Fibroblast of lung (primary cell): ENCODE results near the gene DCAF5. TPM values are rescaled to one million over a fixed set of nuclear protein-coding genes. Genes with fewer than 3 reads are reported as not detected.

Experiments
- DNase-seq, 2 donors: peaks; one replicate each; pipeline versions ENCODE4 v3.0.0 to v3.0.0-alpha.2; 2010; ENCODE audit warnings: low read depth in 2 of 2
- H2AFZ ChIP-seq: 2 replicates; pipeline ENCODE4 v1.5.1; 2012; ENCODE audit warnings: low read length, control low read depth, inconsistent platforms
- H3K27ac ChIP-seq: 2 replicates; pipeline ENCODE4 v1.5.1; 2011; ENCODE audit warnings: low read length, control low read depth; ENCODE audit not compliant: insufficient read depth
- H3K27me3 ChIP-seq: 2 replicates; pipeline ENCODE4 v1.5.1; 2011; ENCODE audit warnings: mild to moderate bottlenecking, low read length; ENCODE audit not compliant: control insufficient read depth, insufficient read depth
- H3K36me3 ChIP-seq: 2 replicates; pipeline ENCODE4 v1.5.1; 2011; ENCODE audit warnings: low read length; ENCODE audit not compliant: control insufficient read depth, insufficient read depth
- H3K4me1 ChIP-seq: 2 replicates; pipeline ENCODE4 v1.5.1; 2011; ENCODE audit warnings: low read length; ENCODE audit not compliant: control insufficient read depth, insufficient read depth; ENCODE audit errors: extremely low read depth
- H3K4me2 ChIP-seq: 2 replicates; pipeline ENCODE4 v1.5.1; 2011; ENCODE audit warnings: low read length, control low read depth; ENCODE audit not compliant: insufficient read depth; ENCODE audit errors: extremely low read depth
- H3K4me3 ChIP-seq, 4 experiments: fragments of 200-600 bp in 1 of 4; sonication (generic) in 1 of 4; replicated peaks in 1 of 4; 2 replicates each; pipeline ENCODE4 v1.5.1; 2011 to 2016; ENCODE audit warnings: low read length in 4 of 4, low read depth in 3 of 4, mild to moderate bottlenecking in 3 of 4, control low read depth in 2 of 4, inconsistent platforms in 1 of 4, mixed read lengths in 1 of 4; ENCODE audit not compliant: insufficient read depth in 1 of 4; ENCODE audit errors: control extremely low read depth in 1 of 4
- H3K79me2 ChIP-seq: 2 replicates; pipeline ENCODE4 v1.5.1; 2012; ENCODE audit warnings: mild to moderate bottlenecking, low read length, inconsistent platforms; ENCODE audit not compliant: control insufficient read depth, insufficient read depth
- H3K9ac ChIP-seq: 2 replicates; pipeline ENCODE4 v1.5.1; 2011; ENCODE audit warnings: mild to moderate bottlenecking, low read length, control low read depth; ENCODE audit not compliant: insufficient read depth
- H3K9me3 ChIP-seq: 2 replicates; pipeline ENCODE4 v1.5.1; 2012; ENCODE audit warnings: low read depth, low read length; ENCODE audit not compliant: control insufficient read depth, insufficient read depth
- H4K20me1 ChIP-seq: 2 replicates; pipeline ENCODE4 v1.5.1; 2011; ENCODE audit warnings: low read length; ENCODE audit not compliant: control insufficient read depth, insufficient read depth; ENCODE audit errors: extremely low read depth
- CTCF ChIP-seq, 2 donors: IDR thresholded peaks in 1 of 2; conservative IDR thresholded peaks in 1 of 2; 1 replicate in 1 of 2; 2 replicates in 1 of 2; pipeline ENCODE4 v1.5.1; 2011 to 2012; ENCODE audit warnings: low read length in 2 of 2, control low read depth in 1 of 2, inconsistent platforms in 1 of 2, low read depth in 1 of 2, mild to moderate bottlenecking in 1 of 2
- EZH2 ChIP-seq: IDR thresholded peaks from 2 replicates; pipeline ENCODE4 v1.5.1; 2012; ENCODE audit warnings: low read length, control low read depth, mild to moderate bottlenecking; ENCODE audit errors: missing control alignments
- polyA plus RNA-seq, 2 donors: library from polyadenylated mRNA; depleted of rRNA in 1 of 2; stranded (reverse) in 1 of 2; unstranded in 1 of 2; fragments of >200 nt; gene quantifications; 2 replicates each; pipeline ENCODE4 v1.2.1, GENCODE V29; 2011 to 2012; ENCODE audit warnings: missing spikeins in 1 of 2
- total RNA-seq: library from RNA; depleted of rRNA; stranded (reverse); fragments of >200 nt; gene quantifications from 2 replicates; pipeline ENCODE4 v1.2.1, GENCODE V29; 2014

Gene DCAF5
- total and polyA plus RNA-seq, 2 donors (not counting 1 experiment from before 2014, with no cell fraction given) = 16.8 to 31.8 TPM

GRCh38 chr14:69129264-69129880, 23.5 kb downstream of the DCAF5 start:
- no peak overlapping the region for H2AFZ ChIP-seq
- H3K36me3 ChIP-seq = no peaks in the 10 kb centered on the region
- no peaks in the 10 kb centered on the region for H3K9me3 ChIP-seq
- no peaks in the 10 kb centered on the region for H4K20me1 ChIP-seq
- peak overlapping the region; percentile 21 for H3K4me2 ChIP-seq
- H3K4me3 ChIP-seq = no peak overlapping the region
- peaks cover 12% of the 10 kb centered on the region for H3K4me1 ChIP-seq
- H3K9ac ChIP-seq = no peak overlapping the region
- TF ChIP-seq EZH2 (no peak), CTCF (conservative IDR thresholded peaks at IDR 0.05 in 1 of 2, IDR thresholded peaks at IDR 0.05 in 1 of 2; ENCODE audit: low read depth in 1 of 2, low read length in 2 of 2) (peak; percentile 89 to 98)
- peaks cover 18% of the 10 kb centered on the region for H3K79me2 ChIP-seq
- DNase-seq = peak; percentile 79 to 91
- H3K27ac ChIP-seq = no peak overlapping the region
- no peaks in the 10 kb centered on the region for H3K27me3 ChIP-seq

- Histone ChIP-seq H2AFZ (no peak overlapping the region), H4K20me1 (no peaks in the 10 kb centered on the region), H3K27ac (no peak overlapping the region), H3K4me2 (no peak overlapping the region), H3K4me1 (no peaks in the 10 kb centered on the region), H3K79me2 (peaks cover 2% of the 10 kb centered on the region), H3K4me3 (no peak overlapping the region), H3K36me3 (peaks cover 8% of the 10 kb centered on the region), H3K27me3 (no peaks in the 10 kb centered on the region), H3K9me3 (no peaks in the 10 kb centered on the region), H3K9ac (no peak overlapping the region)
- DNase-seq = no peak
- TF ChIP-seq CTCF (conservative IDR thresholded peaks at IDR 0.05 in 1 of 2, IDR thresholded peaks at IDR 0.05 in 1 of 2; ENCODE audit: low read depth in 1 of 2, low read length in 2 of 2) (no peak), EZH2 (no peak)
These were observed 34.6 kb downstream of the DCAF5 start for GRCh38 chr14:69118305-69118704.

GRCh38 chr14:69117020-69117767, 35.7 kb downstream of the DCAF5 start:
- Histone ChIP-seq H3K27me3 (no peaks in the 10 kb centered on the region), H3K36me3 (peaks cover 8% of the 10 kb centered on the region), H3K4me3 (no peak overlapping the region), H3K79me2 (no peaks in the 10 kb centered on the region), H3K9ac (no peak overlapping the region), H4K20me1 (no peaks in the 10 kb centered on the region), H2AFZ (no peak overlapping the region), H3K9me3 (no peaks in the 10 kb centered on the region), H3K4me1 (no peaks in the 10 kb centered on the region), H3K4me2 (no peak overlapping the region), H3K27ac (no peak overlapping the region)
- no peak for TF ChIP-seq EZH2
- no peak for TF ChIP-seq CTCF (conservative IDR thresholded peaks at IDR 0.05 in 1 of 2, IDR thresholded peaks at IDR 0.05 in 1 of 2; ENCODE audit: low read depth in 1 of 2, low read length in 2 of 2)
- DNase-seq = no peak
